H1 (cell line): ENCODE data around the gene RGS13. TPM values are rescaled to one million over a fixed set of nuclear protein-coding genes. Genes with fewer than 3 reads are reported as not detected.

Experiments
- CTCF ChIA-PET: fragments of 300-600 bp; sonication (Branson Sonifier 250); formaldehyde crosslinking; loops from one replicate; lab custom pipeline; 2021; ENCODE audit not compliant: partially characterized antibody; lab: Charles Lee
- POLR2A ChIA-PET: fragments of 300-600 bp; sonication (Branson Sonifier 250); formaldehyde crosslinking; loops from one replicate; lab custom pipeline; 2021; ENCODE audit warnings: inconsistent platforms; ENCODE audit not compliant: partially characterized antibody; lab: Charles Lee
- DNase-seq, 2 experiments: peaks; one replicate each; pipeline versions ENCODE4 v3.0.0 to v3.0.0-alpha.2; 2010 to 2022; ENCODE audit warnings: low spot score in 2 of 2, low read depth in 1 of 2, mixed read lengths in 1 of 2
- FAIRE-seq: peaks from 2 replicates; lab custom pipeline; 2011; peaks lifted over from hg19 to GRCh38; lab: Jason Lieb, UNC
- H2AFZ ChIP-seq: 2 replicates; pipeline ENCODE4 v1.8.1; 2012; ENCODE audit warnings: low read length, inconsistent platforms
- H2AK5ac ChIP-seq: 2 replicates; pipeline ENCODE4 v1.6.1; 2013; ENCODE audit warnings: low read depth, low read length
- H2BK120ac ChIP-seq: replicated peaks from 2 replicates; pipeline ENCODE3; 2013; ENCODE audit warnings: low read depth, low read length, inconsistent platforms
- H2BK12ac ChIP-seq: 2 replicates; pipeline ENCODE4 v1.6.1; 2013; ENCODE audit warnings: low read depth, low read length
- H2BK15ac ChIP-seq: 2 replicates; pipeline ENCODE4 v1.6.1; 2013; ENCODE audit warnings: low read length
- H2BK20ac ChIP-seq: 2 replicates; pipeline ENCODE4 v1.6.1; 2013; ENCODE audit warnings: low read length
- H2BK5ac ChIP-seq: 2 replicates; pipeline ENCODE4 v1.6.1; 2013; ENCODE audit warnings: low read depth, low read length
- H3K14ac ChIP-seq: 2 replicates; pipeline ENCODE4 v1.6.1; 2013; ENCODE audit warnings: inconsistent platforms; ENCODE audit not compliant: insufficient read length
- H3K18ac ChIP-seq: 2 replicates; pipeline ENCODE4 v1.6.1; 2013; ENCODE audit warnings: low read length; ENCODE audit errors: extremely low read depth
- H3K23ac ChIP-seq: 2 replicates; pipeline ENCODE4 v1.6.1; 2013; ENCODE audit warnings: inconsistent platforms; ENCODE audit not compliant: insufficient read length
- H3K23me2 ChIP-seq: 2 replicates; pipeline ENCODE4 v1.6.1; 2013; ENCODE audit warnings: low read depth, low read length
- H3K27ac ChIP-seq: 2 replicates; pipeline ENCODE4 v1.6.1; 2011; ENCODE audit warnings: low read depth, low read length, inconsistent platforms
- H3K27me3 ChIP-seq, 4 experiments: replicated peaks in 1 of 4; 1 replicate in 1 of 4; 2 replicates in 3 of 4; pipeline versions ENCODE4 v1.6.1 to v1.8.1; 2011 to 2013; ENCODE audit warnings: low read length in 3 of 4, mild to moderate bottlenecking in 3 of 4, inconsistent platforms in 2 of 4, mixed read lengths in 2 of 4, moderate library complexity in 1 of 4; ENCODE audit not compliant: control insufficient read depth in 3 of 4, insufficient read depth in 3 of 4; ENCODE audit errors: extremely low read depth in 1 of 4
- H3K36me3 ChIP-seq, 4 experiments: 2 replicates each; pipeline versions ENCODE4 v1.6.1 to v1.8.1; 2011 to 2013; ENCODE audit warnings: mild to moderate bottlenecking in 4 of 4, low read length in 3 of 4, moderate library complexity in 2 of 4, control low read depth in 1 of 4, inconsistent platforms in 1 of 4; ENCODE audit not compliant: insufficient read depth in 4 of 4, control insufficient read depth in 2 of 4
- H3K4ac ChIP-seq: replicated peaks from 2 replicates; pipeline ENCODE3; 2013; ENCODE audit warnings: low read length, low read depth, mixed read lengths, inconsistent platforms; ENCODE audit not compliant: insufficient read length
- H3K4me1 ChIP-seq, 4 experiments: replicated peaks in 1 of 4; 1 replicate in 1 of 4; 2 replicates in 3 of 4; pipeline versions ENCODE4 v1.6.1 to v1.8.1; 2011 to 2013; ENCODE audit warnings: low read length in 3 of 4, inconsistent platforms in 2 of 4, mixed read lengths in 1 of 4; ENCODE audit not compliant: insufficient read depth in 4 of 4, control insufficient read depth in 3 of 4
- H3K4me2 ChIP-seq, 2 experiments: 2 replicates each; pipeline versions ENCODE4 v1.6.1 to v1.8.1; 2011 to 2013; ENCODE audit warnings: low read depth in 2 of 2, low read length in 2 of 2, control low read depth in 1 of 2, inconsistent platforms in 1 of 2, mild to moderate bottlenecking in 1 of 2; ENCODE audit not compliant: insufficient read depth in 1 of 2
- H3K4me3 ChIP-seq, 4 experiments: fragments of 200-600, 300-600 bp in 1 of 4; sonication (generic), shearing (Covaris generic), sonication (Bioruptor Twin) in 1 of 4; 2 replicates each; pipeline versions ENCODE4 v1.5.1 to v1.8.1; 2011 to 2016; ENCODE audit warnings: low read length in 4 of 4, low read depth in 3 of 4, control low read depth in 2 of 4, inconsistent platforms in 2 of 4, mild to moderate bottlenecking in 2 of 4, mixed read lengths in 1 of 4, moderate library complexity in 1 of 4; ENCODE audit not compliant: insufficient read depth in 2 of 4; ENCODE audit errors: extremely low read depth in 1 of 4
- H3K56ac ChIP-seq: replicated peaks from 2 replicates; pipeline ENCODE3; 2013; ENCODE audit warnings: low read depth, mild to moderate bottlenecking, mixed read lengths, low read length, inconsistent platforms; ENCODE audit not compliant: insufficient read length
- H3K79me1 ChIP-seq: 2 replicates; pipeline ENCODE4 v1.6.1; 2013; ENCODE audit warnings: low read depth, low read length, control low read depth
- H3K79me2 ChIP-seq, 2 experiments: 2 replicates each; pipeline versions ENCODE4 v1.6.1 to v1.8.1; 2012 to 2013; ENCODE audit warnings: low read length in 2 of 2, mild to moderate bottlenecking in 2 of 2, inconsistent platforms in 1 of 2; ENCODE audit not compliant: insufficient read depth in 2 of 2, control insufficient read depth in 1 of 2
- H3K9ac ChIP-seq, 4 experiments: replicated peaks in 1 of 4; 1 replicate in 1 of 4; 2 replicates in 3 of 4; pipeline versions ENCODE4 v1.6.1 to v1.8.1; 2011 to 2013; ENCODE audit warnings: low read depth in 3 of 4, low read length in 3 of 4, control low read depth in 2 of 4, mild to moderate bottlenecking in 2 of 4, moderate library complexity in 2 of 4, inconsistent platforms in 1 of 4; ENCODE audit errors: extremely low read depth in 1 of 4
- H3K9me3 ChIP-seq, 2 experiments: 2 replicates each; pipeline versions ENCODE4 v1.6.1 to v1.8.1; 2012 to 2013; ENCODE audit warnings: mild to moderate bottlenecking in 2 of 2, moderate library complexity in 2 of 2, control low read depth in 1 of 2, inconsistent platforms in 1 of 2, low read depth in 1 of 2, low read length in 1 of 2, mixed read lengths in 1 of 2; ENCODE audit not compliant: insufficient read depth in 2 of 2
- H4K20me1 ChIP-seq, 2 experiments: replicated peaks in 1 of 2; 2 replicates each; pipeline versions ENCODE3 to v1.8.1; 2011 to 2013; ENCODE audit warnings: inconsistent platforms in 2 of 2, low read length in 2 of 2, mild to moderate bottlenecking in 1 of 2; ENCODE audit not compliant: insufficient read depth in 2 of 2, control insufficient read depth in 1 of 2
- H4K5ac ChIP-seq: 2 replicates; pipeline ENCODE4 v1.6.1; 2013; ENCODE audit warnings: low read length, low read depth, mixed read lengths, inconsistent platforms; ENCODE audit not compliant: insufficient read length
- H4K8ac ChIP-seq: 2 replicates; pipeline ENCODE4 v1.8.0; 2013; ENCODE audit warnings: mild to moderate bottlenecking, moderate library complexity, low read length, inconsistent platforms; ENCODE audit not compliant: insufficient read depth; ENCODE audit errors: extremely low read depth
- H4K91ac ChIP-seq: replicated peaks from 2 replicates; pipeline ENCODE3; 2013; ENCODE audit warnings: low read length, mixed read lengths, inconsistent platforms; ENCODE audit not compliant: insufficient read length
- KDM1A ChIP-seq: fragments of 200-600, 300-600 bp; sonication (generic); IDR thresholded peaks from 2 replicates; pipeline ENCODE4 v1.7.1; 2016; ENCODE audit warnings: mild to moderate bottlenecking, low read length, borderline replicate concordance
- WGBS, 2 experiments: shearing (Covaris generic) in 1 of 2; methylation state at CpG; one replicate each; pipeline versions ENCODE4 v1.1.6 to v1.1.7; 2013 to 2015; ENCODE audit warnings: low lambda C conversion rate in 2 of 2, mixed read lengths in 2 of 2, inconsistent platforms in 1 of 2, low coverage in 1 of 2, missing lambda C conversion rate in 1 of 2; ENCODE audit not compliant: insufficient replicate concordance in 2 of 2, insufficient coverage in 1 of 2, insufficient read length in 1 of 2; ENCODE audit errors: extremely low coverage in 1 of 2, missing lambda C conversion rate in 1 of 2; 5-methylcytosine and 5-hydroxymethylcytosine counted together
- polyA plus RNA-seq, 7 experiments: library from polyadenylated mRNA; depleted of rRNA in 3 of 7; stranded (reverse) in 5 of 7; unstranded in 2 of 7; fragments of >200 nt in 5 of 7; fragments of 200-250 nt in 2 of 7; gene quantifications; 1 replicate in 5 of 7; 2 replicates in 1 of 7; 4 replicates in 1 of 7; pipeline versions ENCODE4 v1.2.1 to v1.2.3, GENCODE V29; 2011 to 2013; ENCODE audit warnings: missing spikeins in 2 of 7, mixed read lengths in 2 of 7
- total RNA-seq: library from RNA; stranded (reverse); fragmentation: NEBNext Ultra II Directional; extraction: Animal tissue kit (Norgen Biotek cat#: 25700); gene quantifications from 2 replicates; pipeline ENCODE4 v1.2.1, GENCODE V29; 2021
- TF ChIP-seq, protein P1 (sequence below): IDR thresholded peaks from 2 replicates; pipeline ENCODE4 v1.6.1; 2011; ENCODE audit warnings: low read depth, mild to moderate bottlenecking, low read length; ENCODE audit not compliant: insufficient read depth

Gene RGS13
- total and polyA plus RNA-seq, 2 of the 8 experiments (the other 6 are each of a cell fraction or from before 2014, with no cell fraction given) = not detected

DNA sequence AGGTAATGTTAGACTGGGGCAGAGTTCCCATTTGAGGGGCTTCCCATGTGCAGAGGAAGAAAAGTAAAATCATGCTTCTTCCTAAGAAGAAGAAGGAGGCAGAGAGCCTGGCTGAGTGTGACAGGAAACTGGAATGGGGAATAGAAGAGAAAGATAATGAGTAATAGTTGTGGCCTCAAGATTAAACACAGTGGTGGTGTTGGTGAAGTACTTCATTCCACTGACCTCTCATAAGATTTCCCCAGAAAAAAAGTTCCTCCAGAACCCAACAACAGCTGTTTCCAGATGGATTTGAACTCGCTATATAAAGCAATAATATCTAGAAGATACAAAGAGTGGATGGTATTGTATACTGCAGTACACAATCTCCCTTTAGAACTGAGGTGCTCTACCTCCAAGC is 47.4 kb upstream of the RGS13 start:
- ChIA-PET CTCF (interaction anchor here (1.1 kb wide), 1 partner anchor 9 kb away, joined by 4 read pairs; no protein-coding TSS in a partner anchor), POLR2A (no interaction called here)
- H4K5ac ChIP-seq = no peak overlapping the region
- FAIRE-seq (no peak), DNase-seq (no peak)
- no peaks in the 10 kb centered on the region for H3K9me3 ChIP-seq
- H3K27ac ChIP-seq = no peak overlapping the region
- H3K36me3 ChIP-seq = no peaks in the 10 kb centered on the region
- H3K56ac ChIP-seq = no peak overlapping the region
- H3K4me1 ChIP-seq = no peaks in the 10 kb centered on the region
- no peak overlapping the region for H3K9ac ChIP-seq
- no peaks in the 10 kb centered on the region for H3K23me2 ChIP-seq
- H4K8ac ChIP-seq = no peak overlapping the region
- no peak overlapping the region for H2AFZ ChIP-seq
- H3K27me3 ChIP-seq = no peaks in the 10 kb centered on the region
- 88% methylated on average over 1 of the region's 1 CpG; no CpG with 5 or more reads in 1 of the 2 experiments for WGBS, 2 experiments
- H2BK5ac ChIP-seq = no peak overlapping the region
- no peaks in the 10 kb centered on the region for H4K20me1 ChIP-seq
- no peak overlapping the region for H3K18ac ChIP-seq
- TF ChIP-seq KDM1A = no peak
- TF ChIP-seq, protein P1, sequence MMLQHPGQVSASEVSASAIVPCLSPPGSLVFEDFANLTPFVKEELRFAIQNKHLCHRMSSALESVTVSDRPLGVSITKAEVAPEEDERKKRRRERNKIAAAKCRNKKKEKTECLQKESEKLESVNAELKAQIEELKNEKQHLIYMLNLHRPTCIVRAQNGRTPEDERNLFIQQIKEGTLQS = no peak
- no peak overlapping the region for H2BK12ac ChIP-seq
- H3K23ac ChIP-seq = no peak overlapping the region
- H3K4me3 ChIP-seq = no peak overlapping the region
- no peaks in the 10 kb centered on the region for H3K79me2 ChIP-seq
- no peak overlapping the region for H2AK5ac ChIP-seq
- H2BK120ac ChIP-seq = no peak overlapping the region
- H2BK20ac ChIP-seq = no peak overlapping the region
- H3K4ac ChIP-seq = no peak overlapping the region
- no peak overlapping the region for H2BK15ac ChIP-seq
- no peak overlapping the region for H3K14ac ChIP-seq
- no peak overlapping the region for H3K4me2 ChIP-seq
- H4K91ac ChIP-seq = no peak overlapping the region
- H3K79me1 ChIP-seq = no peaks in the 10 kb centered on the region
